Bronchial epithelial cell (primary cell): Measurements from ENCODE around the gene OFD1. TPM values are rescaled to one million over a fixed set of nuclear protein-coding genes. Genes with fewer than 3 reads are reported as not detected.

Source experiments
- DNase-seq: peaks from one replicate; pipeline ENCODE4 v3.0.0-alpha.2; 2010; ENCODE audit warnings: low read depth
- FAIRE-seq: peaks from 2 replicates; lab custom pipeline; 2011; peaks lifted over from hg19 to GRCh38; lab: Jason Lieb, UNC
- H3K27me3 ChIP-seq: 2 replicates; pipeline ENCODE4 v1.5.1; 2011; ENCODE audit warnings: low read length; ENCODE audit not compliant: control insufficient read depth, insufficient read depth
- H3K36me3 ChIP-seq: 2 replicates; pipeline ENCODE4 v1.5.1; 2011; ENCODE audit warnings: low read length; ENCODE audit not compliant: control insufficient read depth, insufficient read depth
- H3K4me3 ChIP-seq: 2 replicates; pipeline ENCODE4 v1.5.1; 2011; ENCODE audit warnings: mild to moderate bottlenecking, low read depth, low read length, control low read depth
- CTCF ChIP-seq: IDR thresholded peaks from 2 replicates; pipeline ENCODE4 v1.5.1; 2011; ENCODE audit warnings: mild to moderate bottlenecking, moderate library complexity, low read length, control low read depth, inconsistent platforms; ENCODE audit not compliant: insufficient read depth, severe bottlenecking
- total RNA-seq: library from RNA; depleted of rRNA; stranded (reverse); fragments of >200 nt; gene quantifications from 2 replicates; pipeline ENCODE4 v1.2.1, GENCODE V29; 2014

Gene OFD1
- total RNA-seq, 1 donor from 2014 or later: 13.4 TPM

GRCh38 chrX:13816643-13817627, 82.4 kb downstream of the OFD1 start, which contains the start of gene GPM6B:
Gene GPM6B, minus strand, starts transcription at chrX:13817093. Its CDS starts 189 bp downstream, at chrX:13816904.
- H3K36me3 ChIP-seq: no peaks in the 10 kb centered on the region
- no peak within 1 kb of the TSS for H3K4me3 ChIP-seq
- no peaks in the 10 kb centered on the region for H3K27me3 ChIP-seq
- FAIRE-seq (no peak), DNase-seq (no peak)
- no peak for TF ChIP-seq CTCF

Other genes with a start within 250 kb of the OFD1 start
- 0.26 TPM in 1 of 2 replicates, not detected in the other for gene EGFL6, start 165.1 kb upstream of the OFD1 start, total RNA-seq
- gene TCEANC, start 81.6 kb upstream of the OFD1 start, total RNA-seq: 2.0 and 2.1 TPM in 2 replicates
- gene RAB9A, start 45.6 kb upstream of the OFD1 start, total RNA-seq: 43.4 and 57.6 TPM in 2 replicates
- gene TRAPPC2, start 128 bp upstream of the OFD1 start, total RNA-seq: 14.1 and 17.9 TPM in 2 replicates
- under 0.01 and 1.2 TPM in 2 replicates for gene GPM6B, start 82.3 kb downstream of the OFD1 start, total RNA-seq